ENCODE measurements around the gene SDK1.
"Not testable (repeated sequence)": the region's sequence is repeated elsewhere in the genome, so short reads cannot be mapped to it uniquely, and the experiment has no call there.

SDK1 gene

DNA sequence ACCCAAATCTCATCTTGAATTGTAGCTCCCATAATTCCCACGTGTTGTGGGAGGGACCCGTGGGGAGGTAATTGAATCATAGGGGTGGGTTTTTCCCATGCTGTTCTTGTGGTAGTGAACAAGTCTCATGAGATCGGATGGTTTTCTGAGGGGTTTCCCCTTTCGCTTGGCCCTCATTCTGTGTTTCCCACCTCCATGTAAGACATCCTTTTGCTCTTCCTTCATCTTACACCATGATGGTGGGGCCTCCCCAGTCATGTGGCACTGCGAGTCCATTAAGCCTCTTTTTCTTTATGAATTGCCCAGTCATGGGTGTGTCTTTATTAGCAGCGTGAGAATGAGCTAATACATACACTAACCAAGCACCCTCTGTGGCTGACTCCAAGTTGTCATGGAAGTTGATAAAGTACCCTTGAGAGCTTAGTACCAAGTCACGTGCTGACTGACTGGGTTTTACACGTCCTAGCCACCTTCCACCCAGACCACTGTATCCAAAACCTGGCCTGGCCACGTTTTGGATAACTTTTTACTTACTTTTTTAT, 614.4 kb downstream of the SDK1 start:
- no peak for DNase-seq (ENCODE audit: low read depth in 3 of 3)

DNA sequence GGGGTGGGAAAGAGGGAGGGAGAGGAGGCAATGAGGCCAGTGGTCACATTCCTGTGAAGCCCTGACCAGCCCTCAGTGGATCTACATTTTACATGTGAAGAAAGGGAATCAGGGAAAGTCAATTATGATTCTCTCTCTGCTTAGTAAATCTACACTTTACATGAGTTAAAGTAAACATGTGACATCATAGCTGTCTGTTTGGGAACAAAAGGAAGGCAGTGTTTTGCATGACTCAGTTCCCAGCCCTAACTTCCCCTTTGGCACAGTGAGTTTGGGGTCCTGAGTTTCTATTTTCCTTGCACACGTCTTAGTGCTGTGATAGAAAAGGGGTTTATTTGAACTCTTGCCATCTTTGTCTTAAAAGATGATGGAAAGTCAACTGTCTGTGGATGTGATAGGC, 615.1 kb downstream of the SDK1 start:
- no peak for DNase-seq (ENCODE audit: low read depth in 3 of 3)

GRCh38 chr7:3917436-3917835, 616.4 kb downstream of the SDK1 start:
- no peak for DNase-seq (ENCODE audit: low read depth in 3 of 3)

- DNase-seq (ENCODE audit: low read depth in 3 of 3) = no peak
Observed at GRCh38 chr7:3918576-3918975, 617.5 kb downstream of the SDK1 start.

- DNase-seq (ENCODE audit: low read depth in 3 of 3) = no peak
Observed at GRCh38 chr7:3922175-3922635, 621.2 kb downstream of the SDK1 start.

GRCh38 chr7:3923307-3923918, 622.4 kb downstream of the SDK1 start:
- no peak for DNase-seq (ENCODE audit: low read depth in 3 of 3)

GRCh38 chr7:3924277-3924676, 623.2 kb downstream of the SDK1 start:
- DNase-seq (ENCODE audit: low read depth in 3 of 3) = no peak

DNA sequence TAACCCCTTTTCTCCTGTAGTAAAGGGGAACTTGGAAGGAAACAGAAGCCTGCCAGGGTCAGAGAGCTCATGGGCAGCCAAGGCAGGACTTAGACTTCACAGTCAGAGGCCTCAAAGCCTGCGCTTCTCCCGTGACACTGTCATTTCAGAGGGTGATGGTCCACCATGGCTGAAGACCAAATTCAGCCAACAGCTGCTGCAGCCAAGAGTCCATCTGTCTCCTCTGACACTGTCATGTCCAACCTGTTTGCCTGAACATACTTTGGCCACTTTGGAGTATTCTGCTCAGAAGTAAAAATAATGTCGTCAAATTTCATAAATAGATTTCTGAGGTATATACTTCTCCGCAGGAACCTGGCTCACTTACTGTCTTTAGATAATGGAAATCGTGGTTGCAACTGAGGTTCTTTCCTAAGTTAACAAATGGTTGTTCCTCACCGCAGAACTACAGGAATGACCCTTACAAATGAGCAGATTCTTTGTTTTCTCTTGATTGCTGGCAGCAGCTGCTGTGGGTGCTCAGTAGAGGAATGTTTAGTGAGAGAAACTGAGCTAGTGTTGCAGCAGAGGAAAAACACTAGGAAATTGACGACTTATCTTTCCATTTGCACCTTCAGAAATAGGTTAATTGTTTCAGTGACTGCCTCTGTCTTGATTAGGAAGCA, 626.5 kb downstream of the SDK1 start:
- DNase-seq (ENCODE audit: low read depth in 3 of 3) = no peak

DNA sequence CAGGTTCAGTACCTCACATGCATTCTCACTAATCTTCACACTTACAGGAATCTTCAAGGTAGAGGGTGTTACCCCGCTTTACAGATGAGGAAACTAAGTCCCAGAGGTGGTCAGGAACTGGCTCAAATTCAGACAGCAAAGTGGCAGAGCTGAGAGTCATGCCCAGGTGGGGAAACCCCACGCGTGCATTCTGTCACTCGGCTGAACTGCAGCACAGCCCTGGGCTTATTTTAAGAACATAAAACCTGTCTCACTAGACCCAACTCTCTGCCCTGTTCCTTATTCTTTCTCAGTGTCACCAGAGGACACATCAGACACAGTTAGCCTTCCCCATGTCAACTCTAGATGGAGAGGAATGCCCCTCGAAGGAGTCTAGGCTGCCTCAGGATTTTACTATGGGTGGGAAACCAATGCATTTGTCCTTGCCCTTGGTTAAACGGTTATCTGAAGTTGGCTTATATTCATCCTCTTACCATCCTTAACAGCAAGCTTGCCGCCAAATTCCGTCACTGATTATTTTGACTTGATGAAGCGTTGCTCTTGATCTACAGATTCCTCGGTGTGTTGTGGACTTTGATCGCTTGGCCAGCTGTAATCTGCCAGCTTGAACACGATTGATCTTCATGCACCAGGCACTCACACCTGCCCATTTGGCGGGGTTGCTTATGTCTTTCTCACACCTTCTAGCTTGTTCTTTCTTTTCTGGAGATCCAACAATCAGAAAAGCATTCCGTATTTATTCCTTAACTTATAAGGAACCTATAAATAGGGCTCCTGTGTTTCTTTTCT, 627.9 kb downstream of the SDK1 start:
- no peak for DNase-seq (ENCODE audit: low read depth in 3 of 3)

DNA sequence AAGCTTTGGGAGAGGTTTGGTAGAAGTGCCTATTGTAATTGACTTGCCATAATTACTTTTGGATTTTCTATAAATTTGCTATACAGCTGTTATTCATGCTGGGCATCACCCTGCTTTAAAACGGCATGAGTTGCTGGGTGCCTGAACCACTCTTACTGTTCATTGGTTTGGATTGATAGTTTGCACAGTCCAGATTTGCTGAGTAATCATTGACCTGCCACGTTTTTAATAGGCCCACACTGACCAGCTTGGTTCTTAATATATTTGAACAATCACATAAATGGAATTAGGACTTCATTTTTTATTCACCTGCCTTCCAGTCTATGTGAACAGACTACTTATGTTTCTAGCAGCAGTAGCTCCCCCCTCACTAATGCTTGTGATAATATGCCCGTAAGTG, 630.8 kb downstream of the SDK1 start:
- DNase-seq (ENCODE audit: low read depth in 3 of 3) = no peak

DNA sequence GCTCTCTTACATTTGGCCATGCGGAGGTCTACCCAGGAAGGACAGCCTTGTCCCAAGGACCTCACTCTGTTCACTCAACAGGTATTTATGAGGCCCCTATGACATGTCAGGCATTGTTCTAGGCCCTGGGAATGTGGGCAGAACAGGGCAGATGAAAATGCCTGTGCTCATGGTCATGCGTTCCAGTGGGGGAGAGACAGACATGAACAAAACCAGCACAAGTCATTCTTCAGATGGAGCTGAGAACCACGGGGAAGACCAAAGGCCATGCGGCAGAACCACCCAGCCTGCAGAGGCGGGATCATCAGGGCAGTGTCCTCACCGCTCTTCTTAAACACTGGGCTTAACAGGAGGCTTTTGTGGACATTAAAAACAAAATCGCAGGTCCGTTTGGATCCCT, 636.1 kb downstream of the SDK1 start:
- no peak for DNase-seq (ENCODE audit: low read depth in 3 of 3)

- no peak for DNase-seq (ENCODE audit: low read depth in 3 of 3)
Observed at GRCh38 chr7:3937605-3938004, 636.6 kb downstream of the SDK1 start.

GRCh38 chr7:3941706-3942105, 640.7 kb downstream of the SDK1 start:
- DNase-seq (ENCODE audit: low read depth in 3 of 3) = not testable (repeated sequence)

GRCh38 chr7:3942276-3942675, 641.2 kb downstream of the SDK1 start:
- DNase-seq (ENCODE audit: low read depth in 3 of 3) = no peak

DNA sequence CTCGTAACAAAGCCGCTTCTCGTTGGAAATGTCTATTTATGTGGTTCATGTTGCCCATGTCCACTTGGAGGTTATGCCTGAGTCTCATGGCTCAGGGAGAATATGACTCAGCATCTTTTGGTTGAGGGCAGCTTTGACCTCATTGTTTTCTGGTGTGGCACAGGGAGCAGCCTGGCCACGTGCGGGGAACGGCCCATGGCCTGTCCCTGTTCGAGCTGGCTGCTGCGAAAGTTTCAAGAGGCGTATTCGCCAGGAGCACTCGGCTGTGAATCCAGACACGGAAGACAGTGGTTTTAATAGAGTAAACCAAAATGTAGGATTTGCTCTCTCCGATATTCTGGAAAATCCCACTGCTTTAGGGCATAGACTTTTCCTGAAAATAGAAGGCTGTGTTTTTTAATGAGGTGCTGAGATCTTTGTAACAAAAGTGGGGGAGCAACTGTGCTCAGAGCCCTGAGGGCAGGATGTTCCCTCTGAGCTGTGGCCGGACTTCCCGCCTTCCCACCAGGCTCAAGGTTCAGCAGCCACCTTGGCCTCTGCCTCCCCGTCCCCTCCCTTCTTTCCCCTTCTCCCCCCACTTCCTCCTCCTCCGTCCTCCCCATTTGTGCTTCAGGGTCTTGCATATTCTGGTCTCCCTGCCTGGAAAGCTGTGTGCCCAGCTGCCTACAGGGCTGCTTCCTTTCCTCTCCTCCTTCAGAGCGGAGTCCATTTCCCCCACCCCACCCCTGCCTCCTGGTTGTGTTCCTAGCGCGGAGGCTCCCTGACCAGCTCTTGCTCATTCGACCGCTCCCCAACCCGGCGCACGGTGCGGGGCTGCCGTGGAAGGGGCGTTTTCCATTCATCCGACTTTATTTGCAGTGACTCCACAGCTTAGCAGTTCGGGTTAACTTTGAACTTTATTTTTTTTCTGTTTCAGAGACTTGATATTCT, 642.0 kb downstream of the SDK1 start:
- DNase-seq (ENCODE audit: low read depth in 3 of 3) = no peak

GRCh38 chr7:3943779-3944520, 642.9 kb downstream of the SDK1 start:
- DNase-seq (ENCODE audit: low read depth in 3 of 3) = no peak

DNA sequence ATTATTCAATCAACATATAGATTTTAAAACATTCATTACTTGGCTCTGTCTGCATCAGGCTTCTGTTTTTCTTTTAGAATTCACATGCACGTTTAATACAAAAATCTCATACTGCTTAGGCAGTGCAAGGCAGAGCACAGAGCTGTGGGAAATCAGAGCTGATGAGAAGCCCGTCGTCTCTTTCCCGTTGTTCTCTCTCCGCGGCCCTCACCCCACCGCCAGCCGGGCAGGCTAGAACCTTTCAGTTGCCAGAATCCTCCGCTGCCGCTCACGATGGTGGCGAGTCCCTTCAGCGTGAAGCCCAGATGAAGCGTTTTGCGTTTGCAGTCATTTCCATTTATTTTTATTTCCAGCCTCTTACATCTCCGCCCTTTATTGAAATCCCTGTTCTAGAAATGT, 648.2 kb downstream of the SDK1 start:
- DNase-seq (ENCODE audit: low read depth in 3 of 3) = no peak

DNA sequence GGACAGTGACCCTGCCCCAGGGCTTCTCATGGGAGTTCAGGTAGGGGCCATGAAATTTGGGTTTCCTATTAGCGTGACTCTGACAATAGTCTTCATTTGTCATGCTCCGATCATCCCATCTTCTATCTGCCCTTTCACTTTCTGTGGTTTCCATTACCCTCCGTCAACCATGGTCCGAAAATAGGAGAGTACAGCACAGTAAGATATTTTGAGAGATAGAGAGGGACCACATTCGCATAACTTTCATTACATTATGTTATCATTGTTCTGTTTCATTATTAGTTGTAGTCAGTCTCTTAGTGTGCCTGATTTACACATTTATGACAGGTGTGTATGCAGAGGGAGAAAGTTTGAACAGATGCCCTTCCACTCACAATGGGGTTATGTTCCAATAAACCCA, 649.2 kb downstream of the SDK1 start:
- DNase-seq (ENCODE audit: low read depth in 3 of 3) = no peak

- DNase-seq (ENCODE audit: low read depth in 3 of 3) = no peak
Observed at GRCh38 chr7:3951316-3952055, 650.4 kb downstream of the SDK1 start.

GRCh38 chr7:3953133-3953532, 652.1 kb downstream of the SDK1 start:
- DNase-seq (ENCODE audit: low read depth in 3 of 3) = no peak
